Ishikawa (cell line): ENCODE measurements around the gene PRKN.

Source experiments
- TAF1 ChIP-seq: IDR thresholded peaks from 2 replicates; pipeline ENCODE4 v1.6.1; 2012; ENCODE audit warnings: low read depth, mild to moderate bottlenecking
- YY1 ChIP-seq: IDR thresholded peaks from 2 replicates; pipeline ENCODE4 v1.6.1; 2012; ENCODE audit warnings: low read depth
- TF ChIP-seq, protein P1 (sequence below): IDR thresholded peaks from 2 replicates; pipeline ENCODE4 v1.6.1; 2012

DNA sequence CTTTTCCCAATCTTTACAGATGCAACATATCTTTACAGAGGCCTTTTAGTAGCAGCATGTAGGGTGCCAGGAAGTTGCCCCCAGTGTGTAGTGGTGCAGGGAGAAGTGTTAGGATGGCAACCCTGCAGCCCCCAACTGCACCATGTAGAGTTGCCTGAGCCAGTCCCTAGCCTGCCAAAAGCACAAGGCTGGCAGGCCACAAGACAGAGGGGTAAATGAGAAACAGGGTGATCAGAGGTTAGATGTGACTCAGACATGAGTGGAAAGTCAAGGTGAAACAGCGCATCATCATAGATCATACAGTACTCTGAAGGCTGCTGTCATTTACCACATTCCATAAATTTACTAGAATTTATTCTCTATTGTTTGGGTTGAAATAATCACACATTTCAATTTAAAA is 467.5 kb downstream of the PRKN start:
- TF ChIP-seq YY1, result no peak
- TF ChIP-seq, protein P1, sequence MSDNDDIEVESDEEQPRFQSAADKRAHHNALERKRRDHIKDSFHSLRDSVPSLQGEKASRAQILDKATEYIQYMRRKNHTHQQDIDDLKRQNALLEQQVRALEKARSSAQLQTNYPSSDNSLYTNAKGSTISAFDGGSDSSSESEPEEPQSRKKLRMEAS, result no peak
- TF ChIP-seq TAF1, result no peak
